OCI-LY1 (cell line): Measurements from ENCODE around the gene MRTFA.

ENCODE experiments used
- H2AFZ ChIP-seq: fragments of 200-600 bp; sonication (generic), shearing (Covaris generic); 2 replicates; pipeline ENCODE4 v1.6.0; 2014; ENCODE audit warnings: antibody characterized with exemption, mild to moderate bottlenecking, low read length
- H3F3A ChIP-seq: fragments of 200-600 bp; sonication (generic), shearing (Covaris generic); 2 replicates; pipeline ENCODE4 v1.6.0; 2014; ENCODE audit warnings: mild to moderate bottlenecking, antibody characterized with exemption, low read length, moderate library complexity; ENCODE audit not compliant: insufficient read depth
- H3K27ac ChIP-seq: fragments of 200-600 bp; sonication (generic); 2 replicates; pipeline ENCODE4 v1.5.1; 2014; ENCODE audit warnings: low read length, mixed run types, mild to moderate bottlenecking, low read depth; ENCODE audit not compliant: poor library complexity, severe bottlenecking
- H3K27me3 ChIP-seq: fragments of 200-600 bp; sonication (generic); 2 replicates; pipeline ENCODE4 v1.6.0; 2014; ENCODE audit warnings: antibody characterized with exemption, mild to moderate bottlenecking, low read length, moderate library complexity; ENCODE audit not compliant: insufficient read depth
- H3K36me3 ChIP-seq: fragments of 200-600 bp; sonication (generic); 2 replicates; pipeline ENCODE4 v1.6.1; 2014; ENCODE audit warnings: mild to moderate bottlenecking, antibody characterized with exemption, low read length, moderate library complexity, mixed read lengths; ENCODE audit not compliant: insufficient read depth
- H3K4me1 ChIP-seq: fragments of 200-600 bp; sonication (generic); 2 replicates; pipeline ENCODE4 v1.5.1; 2014; ENCODE audit warnings: mild to moderate bottlenecking, low read length, moderate library complexity; ENCODE audit not compliant: insufficient read depth, severe bottlenecking
- H3K4me2 ChIP-seq: fragments of 200-600 bp; sonication (generic), shearing (Covaris generic); 2 replicates; pipeline ENCODE4 v1.6.1; 2014; ENCODE audit warnings: low read length
- H3K4me3 ChIP-seq: fragments of 200-600 bp; sonication (generic); 2 replicates; pipeline ENCODE4 v1.5.1; 2014; ENCODE audit warnings: low read length, low read depth, mild to moderate bottlenecking, mixed read lengths; ENCODE audit not compliant: poor library complexity, severe bottlenecking
- H3K79me2 ChIP-seq: fragments of 200-600 bp; shearing (Covaris generic); 2 replicates; pipeline ENCODE4 v1.6.1; 2016; ENCODE audit warnings: mixed run types, low read length, mixed read lengths; ENCODE audit not compliant: insufficient read depth
- H3K9ac ChIP-seq: fragments of 200-600 bp; sonication (generic), shearing (Covaris generic); 2 replicates; pipeline ENCODE4 v1.6.1; 2014; ENCODE audit warnings: mild to moderate bottlenecking, low read length, mixed read lengths
- H3K9me2 ChIP-seq: fragments of 200-600 bp; sonication (generic), shearing (Covaris generic); 2 replicates; pipeline ENCODE4 v1.6.1; 2014; ENCODE audit warnings: low read depth, mild to moderate bottlenecking, low read length, mixed read lengths
- H3K9me3 ChIP-seq: fragments of 200-600 bp; shearing (Covaris generic); 2 replicates; pipeline ENCODE4 v1.6.1; 2014; ENCODE audit warnings: low read length, mixed read lengths
- H4K20me1 ChIP-seq: fragments of 200-600 bp; sonication (generic), shearing (Covaris generic); 2 replicates; pipeline ENCODE4 v1.6.0; 2016; ENCODE audit warnings: mild to moderate bottlenecking, low read length; ENCODE audit not compliant: insufficient read depth
- EZH2 ChIP-seq: fragments of 200-600 bp; sonication (generic), shearing (Covaris generic); IDR thresholded peaks from 2 replicates; pipeline ENCODE4 v1.8.0; 2017; ENCODE audit warnings: borderline replicate concordance, mixed run types, mild to moderate bottlenecking, antibody characterized with exemption, low read length, moderate library complexity, mixed read lengths
- TF ChIP-seq, protein P1 (sequence below): fragments of 200-600 bp; sonication (generic), shearing (Covaris generic); IDR thresholded peaks from 2 replicates; pipeline ENCODE4 v1.5.1; 2017; ENCODE audit warnings: mild to moderate bottlenecking, antibody characterized with exemption, low read length, moderate library complexity, mixed read lengths

MRTFA gene

DNA sequence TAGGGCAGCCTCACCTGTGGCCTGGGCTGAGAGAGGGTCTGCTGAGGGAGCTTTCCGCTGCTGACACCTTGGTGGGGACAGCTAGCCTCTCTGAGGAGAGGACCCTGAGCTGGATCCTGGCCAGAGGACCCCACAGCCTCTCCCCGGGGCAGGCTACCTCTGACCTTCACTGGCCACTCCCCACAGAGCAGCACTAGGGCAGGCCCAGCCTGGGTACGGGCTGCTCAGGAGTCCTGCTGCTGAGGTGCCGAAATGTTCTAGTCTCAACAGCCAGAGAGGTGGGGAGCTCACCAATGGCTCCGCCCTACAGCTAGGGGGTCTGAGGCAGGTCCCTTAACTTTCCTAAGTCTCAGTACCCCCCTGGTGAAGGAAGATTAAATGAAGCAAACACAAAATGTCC is 218.6 kb downstream of the MRTFA start:
- H3K4me3 ChIP-seq: peak overlapping the region; percentile 31
- peaks cover 7% of the 10 kb centered on the region; the same call in 1 of the 2 replicates for H3F3A ChIP-seq
- H4K20me1 ChIP-seq: no peaks in the 10 kb centered on the region
- peak overlapping the region; percentile 100 for H3K27ac ChIP-seq
- TF ChIP-seq, protein P1, sequence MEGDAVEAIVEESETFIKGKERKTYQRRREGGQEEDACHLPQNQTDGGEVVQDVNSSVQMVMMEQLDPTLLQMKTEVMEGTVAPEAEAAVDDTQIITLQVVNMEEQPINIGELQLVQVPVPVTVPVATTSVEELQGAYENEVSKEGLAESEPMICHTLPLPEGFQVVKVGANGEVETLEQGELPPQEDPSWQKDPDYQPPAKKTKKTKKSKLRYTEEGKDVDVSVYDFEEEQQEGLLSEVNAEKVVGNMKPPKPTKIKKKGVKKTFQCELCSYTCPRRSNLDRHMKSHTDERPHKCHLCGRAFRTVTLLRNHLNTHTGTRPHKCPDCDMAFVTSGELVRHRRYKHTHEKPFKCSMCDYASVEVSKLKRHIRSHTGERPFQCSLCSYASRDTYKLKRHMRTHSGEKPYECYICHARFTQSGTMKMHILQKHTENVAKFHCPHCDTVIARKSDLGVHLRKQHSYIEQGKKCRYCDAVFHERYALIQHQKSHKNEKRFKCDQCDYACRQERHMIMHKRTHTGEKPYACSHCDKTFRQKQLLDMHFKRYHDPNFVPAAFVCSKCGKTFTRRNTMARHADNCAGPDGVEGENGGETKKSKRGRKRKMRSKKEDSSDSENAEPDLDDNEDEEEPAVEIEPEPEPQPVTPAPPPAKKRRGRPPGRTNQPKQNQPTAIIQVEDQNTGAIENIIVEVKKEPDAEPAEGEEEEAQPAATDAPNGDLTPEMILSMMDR: no peak
- no peak for TF ChIP-seq EZH2
- peak overlapping the region; percentile 75; the same call in 1 of the 2 replicates for H3K9ac ChIP-seq
- H3K9me2 ChIP-seq: no peaks in the 10 kb centered on the region
- H3K4me1 ChIP-seq: peaks cover 64% of the 10 kb centered on the region
- H3K27me3 ChIP-seq: no peaks in the 10 kb centered on the region
- no peaks in the 10 kb centered on the region for H3K9me3 ChIP-seq
- H3K36me3 ChIP-seq: peaks cover 57% of the 10 kb centered on the region
- H2AFZ ChIP-seq: no peak overlapping the region
- peak overlapping the region; percentile 55 for H3K4me2 ChIP-seq
- no peaks in the 10 kb centered on the region for H3K79me2 ChIP-seq

DNA sequence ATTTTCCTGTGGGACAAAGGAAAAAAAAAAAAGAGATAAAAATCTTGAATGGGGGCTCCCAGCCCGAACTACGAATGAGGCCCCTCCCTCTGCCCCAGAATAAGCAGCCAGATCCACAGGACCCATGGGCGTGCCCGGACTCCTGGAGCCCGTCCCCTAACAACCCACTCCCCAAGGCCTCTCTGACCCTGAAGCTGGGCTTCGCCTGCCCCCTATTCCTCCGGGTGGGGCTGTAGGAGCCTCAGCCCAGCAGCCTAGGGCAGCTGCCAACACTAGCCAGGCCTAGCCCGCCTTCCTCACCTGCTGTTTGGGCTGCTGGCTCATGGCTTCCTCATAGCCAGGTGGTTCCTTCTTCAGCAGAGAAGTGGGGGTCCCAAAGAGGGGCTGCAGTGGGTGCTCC is 219.5 kb downstream of the MRTFA start:
- Histone ChIP-seq H3K4me1 (peaks cover 72% of the 10 kb centered on the region), H3K9me3 (no peaks in the 10 kb centered on the region), H3K27me3 (no peaks in the 10 kb centered on the region), H4K20me1 (no peaks in the 10 kb centered on the region), H3K4me3 (no peak overlapping the region), H3K9me2 (no peaks in the 10 kb centered on the region), H2AFZ (no peak overlapping the region), H3K36me3 (peaks cover 55% of the 10 kb centered on the region), H3K27ac (peak overlapping the region; percentile 100), H3K79me2 (no peaks in the 10 kb centered on the region), H3K4me2 (peak overlapping the region; percentile 75; the same call in 1 of the 2 replicates), H3K9ac (peak overlapping the region; percentile 75; the same call in 1 of the 2 replicates), H3F3A (peaks cover 15% of the 10 kb centered on the region; the same call in 1 of the 2 replicates)
- TF ChIP-seq EZH2: no peak
- TF ChIP-seq, protein P1: no peak

DNA sequence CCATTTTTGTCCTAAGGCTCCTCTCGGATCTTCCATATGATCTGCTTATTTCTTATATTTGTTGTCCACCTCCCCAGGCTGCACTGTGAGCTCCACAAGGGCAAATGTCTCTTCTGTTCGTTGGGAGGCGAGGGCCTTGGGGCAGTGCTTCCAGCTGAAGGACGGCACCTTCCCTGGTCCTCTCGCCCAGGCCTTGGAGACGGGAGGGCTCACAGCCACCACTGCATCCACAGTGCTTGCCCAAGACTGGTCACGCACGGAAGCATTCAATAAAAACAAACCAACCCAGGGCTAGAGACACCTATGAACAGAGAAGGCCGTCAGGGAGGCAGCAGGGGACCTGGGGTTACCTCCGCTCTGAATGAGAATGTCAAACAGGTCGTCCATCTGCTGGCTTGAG is 219.9 kb downstream of the MRTFA start:
- Histone ChIP-seq H3K27ac (peak overlapping the region; percentile 100), H3K36me3 (peaks cover 56% of the 10 kb centered on the region), H3K9me2 (no peaks in the 10 kb centered on the region), H3K4me1 (peaks cover 74% of the 10 kb centered on the region), H3K9ac (peak overlapping the region; percentile 75; the same call in 1 of the 2 replicates), H2AFZ (no peak overlapping the region), H3K9me3 (no peaks in the 10 kb centered on the region), H3F3A (peaks cover 16% of the 10 kb centered on the region; the same call in 1 of the 2 replicates), H3K4me3 (no peak overlapping the region), H3K4me2 (peak overlapping the region; percentile 75; the same call in 1 of the 2 replicates), H4K20me1 (no peaks in the 10 kb centered on the region), H3K79me2 (no peaks in the 10 kb centered on the region), H3K27me3 (no peaks in the 10 kb centered on the region)
- TF ChIP-seq, protein P1: no peak
- TF ChIP-seq EZH2: no peak
